Duodenal mucosa (tissue), 2 donors: ENCODE measurements around the gene SMIM44.

Experiments
- H3K27ac ChIP-seq: one replicate; pipeline ENCODE4 v1.7.0; 2013; ENCODE audit warnings: low read depth, low read length
- H3K27me3 ChIP-seq, 2 donors: one replicate each; pipeline ENCODE4 v1.7.0; 2013; ENCODE audit warnings: low read length in 2 of 2, control low read depth in 1 of 2; ENCODE audit not compliant: insufficient read depth in 2 of 2, control insufficient read depth in 1 of 2
- H3K36me3 ChIP-seq, 2 donors: one replicate each; pipeline ENCODE4 v1.7.0; 2013; ENCODE audit warnings: low read length in 2 of 2, control low read depth in 1 of 2; ENCODE audit not compliant: insufficient read depth in 2 of 2, control insufficient read depth in 1 of 2
- H3K4me1 ChIP-seq, 2 donors: one replicate each; pipeline ENCODE4 v1.7.0; 2013; ENCODE audit warnings: low read length in 2 of 2, control low read depth in 1 of 2; ENCODE audit not compliant: insufficient read depth in 2 of 2, control insufficient read depth in 1 of 2
- H3K4me3 ChIP-seq, 2 donors: one replicate each; pipeline ENCODE4 v1.7.0; 2013; ENCODE audit warnings: low read length in 2 of 2, low read depth in 1 of 2
- H3K9ac ChIP-seq, 2 donors: one replicate each; pipeline ENCODE4 v1.7.0; 2013; ENCODE audit warnings: low read length in 2 of 2, low read depth in 1 of 2
- H3K9me3 ChIP-seq, 2 donors: one replicate each; pipeline ENCODE4 v1.7.0; 2013; ENCODE audit warnings: low read length in 2 of 2, control low read depth in 1 of 2; ENCODE audit not compliant: control insufficient read depth in 1 of 2

SMIM44 gene

GRCh38 chr19:3500429-3501101 is 17.3 kb upstream of the SMIM44 start, which contains the start of gene DOHH:
TSS of gene DOHH (minus strand) at chr19:3500674. CDS start at chr19:3496814, 3,860 bp downstream.
- Histone ChIP-seq H3K9ac (peak within 1 kb of the TSS; percentile 81 to 96), H3K4me1 (peaks cover 10 to 18% of the 10 kb centered on the region in 2 donors), H3K9me3 (no peaks in the 10 kb centered on the region), H3K27ac (peak within 1 kb of the TSS; percentile 94), H3K36me3 (peaks cover 0 to 17% of the 10 kb centered on the region in 2 donors), H3K27me3 (no peaks in the 10 kb centered on the region), H3K4me3 (peak within 1 kb of the TSS; percentile 80 to 97)

- peak overlapping the region; percentile 94 for H3K27ac ChIP-seq
- peak overlapping the region; percentile 80 to 97 for H3K4me3 ChIP-seq
- no peaks in the 10 kb centered on the region for H3K9me3 ChIP-seq
- peaks cover 10 to 14% of the 10 kb centered on the region in 2 donors for H3K4me1 ChIP-seq
- no peaks in the 10 kb centered on the region for H3K27me3 ChIP-seq
- peak overlapping the region; percentile 81 to 96 for H3K9ac ChIP-seq
- peaks cover 0 to 20% of the 10 kb centered on the region in 2 donors for H3K36me3 ChIP-seq
These were observed 16.6 kb upstream of the SMIM44 start for GRCh38 chr19:3499738-3500428.

- Histone ChIP-seq H3K4me3 (no peak overlapping the region), H3K9me3 (no peaks in the 10 kb centered on the region), H3K9ac (no peak overlapping the region), H3K4me1 (peaks cover 10 to 11% of the 10 kb centered on the region in 2 donors), H3K27me3 (no peaks in the 10 kb centered on the region), H3K36me3 (peaks cover 0 to 33% of the 10 kb centered on the region in 2 donors), H3K27ac (no peak overlapping the region)
These were observed 14.7 kb upstream of the SMIM44 start for GRCh38 chr19:3497757-3498520.

GRCh38 chr19:3496392-3497273 is 13.4 kb upstream of the SMIM44 start:
- peaks cover 10 to 11% of the 10 kb centered on the region in 2 donors for H3K4me1 ChIP-seq
- H3K9me3 ChIP-seq = no peaks in the 10 kb centered on the region
- H3K9ac ChIP-seq = no peak overlapping the region
- no peak overlapping the region for H3K4me3 ChIP-seq
- H3K36me3 ChIP-seq = peaks cover 3 to 44% of the 10 kb centered on the region in 2 donors
- H3K27me3 ChIP-seq = no peaks in the 10 kb centered on the region
- H3K27ac ChIP-seq = no peak overlapping the region

GRCh38 chr19:3494559-3494958 is 11.3 kb upstream of the SMIM44 start:
- Histone ChIP-seq H3K27ac (no peak overlapping the region), H3K4me3 (no peak overlapping the region), H3K9ac (no peak overlapping the region), H3K36me3 (peaks cover 5 to 49% of the 10 kb centered on the region in 2 donors), H3K4me1 (peaks cover under 1% of the 10 kb centered on the region in 2 donors), H3K9me3 (no peaks in the 10 kb centered on the region), H3K27me3 (no peaks in the 10 kb centered on the region)

GRCh38 chr19:3494051-3494450 is 10.8 kb upstream of the SMIM44 start:
- H3K27ac ChIP-seq = no peak overlapping the region
- peaks cover 5 to 49% of the 10 kb centered on the region in 2 donors for H3K36me3 ChIP-seq
- no peak overlapping the region for H3K4me3 ChIP-seq
- no peaks in the 10 kb centered on the region for H3K9me3 ChIP-seq
- no peaks in the 10 kb centered on the region for H3K4me1 ChIP-seq
- H3K27me3 ChIP-seq = no peaks in the 10 kb centered on the region
- no peak overlapping the region for H3K9ac ChIP-seq

GRCh38 chr19:3493651-3494050 is 10.4 kb upstream of the SMIM44 start:
- Histone ChIP-seq H3K4me1 (no peaks in the 10 kb centered on the region), H3K27ac (no peak overlapping the region), H3K27me3 (no peaks in the 10 kb centered on the region), H3K4me3 (no peak overlapping the region), H3K9ac (no peak overlapping the region), H3K36me3 (peaks cover 5 to 49% of the 10 kb centered on the region in 2 donors), H3K9me3 (no peaks in the 10 kb centered on the region)

- Histone ChIP-seq H3K9me3 (no peaks in the 10 kb centered on the region), H3K9ac (no peak overlapping the region), H3K4me3 (no peak overlapping the region), H3K4me1 (no peaks in the 10 kb centered on the region), H3K36me3 (peaks cover 5 to 49% of the 10 kb centered on the region in 2 donors), H3K27me3 (no peaks in the 10 kb centered on the region), H3K27ac (no peak overlapping the region)
These were observed 9.7 kb upstream of the SMIM44 start for GRCh38 chr19:3492919-3493318.

- Histone ChIP-seq H3K36me3 (peaks cover 5 to 47% of the 10 kb centered on the region in 2 donors), H3K27me3 (no peaks in the 10 kb centered on the region), H3K9ac (no peak overlapping the region), H3K27ac (no peak overlapping the region), H3K4me3 (no peak overlapping the region), H3K9me3 (no peaks in the 10 kb centered on the region), H3K4me1 (no peaks in the 10 kb centered on the region)
These were observed 9.0 kb upstream of the SMIM44 start for GRCh38 chr19:3492131-3492839.
